Stimulated activated CD4-positive, alpha-beta T cell treated with anti-CD3 and anti-CD28 coated beads, Interleukin-4, amount 100 ng/mL, for 48 hours (primary cell): ENCODE data around the gene SERINC4.

Source experiments
- DNase-seq, 2 donors: peaks; one replicate each; pipeline ENCODE4 v3.0.0-alpha.2; 2020; ENCODE audit warnings: low read depth in 2 of 2

The SERINC4 gene

DNA sequence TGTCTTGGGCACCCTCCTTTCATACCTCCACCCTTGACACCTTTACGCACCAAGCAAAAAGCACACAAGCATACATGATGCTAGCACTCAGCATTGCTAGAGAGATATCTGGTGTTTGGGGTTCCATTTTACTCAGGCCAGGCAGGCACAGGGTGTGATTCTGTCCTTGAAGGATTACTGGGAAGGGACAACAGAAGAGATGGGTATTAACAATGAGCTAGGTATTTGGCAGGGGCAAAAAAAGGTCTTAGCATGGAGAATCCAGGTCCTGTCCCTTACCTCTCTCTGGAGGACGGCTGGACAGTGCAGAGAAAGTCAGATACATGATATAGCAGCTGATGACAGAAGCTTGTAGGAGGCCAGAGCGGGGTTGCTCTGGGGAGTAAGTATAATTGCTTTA lies 3.5 kb downstream of the SERINC4 start:
- no peak for DNase-seq

DNA sequence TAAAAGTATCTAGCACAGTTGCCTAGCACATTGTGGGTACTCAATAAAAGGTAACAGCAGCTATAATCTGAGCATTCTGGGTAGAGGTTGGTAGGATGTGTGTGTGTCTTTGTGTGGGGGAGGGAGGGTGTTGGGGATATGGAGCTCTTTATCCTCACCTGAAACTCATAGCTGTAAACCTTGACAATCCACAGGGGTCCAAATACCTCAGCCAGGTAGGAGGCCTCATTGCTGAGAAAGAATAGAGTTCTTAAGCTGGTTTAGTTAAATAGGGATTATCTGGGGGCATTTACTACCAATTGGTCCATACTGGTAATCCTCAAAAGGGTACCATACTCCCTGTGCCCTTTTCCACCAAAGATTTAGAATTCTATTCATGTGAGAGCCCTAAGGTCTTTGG lies 4.0 kb downstream of the SERINC4 start:
- no peak for DNase-seq

DNA sequence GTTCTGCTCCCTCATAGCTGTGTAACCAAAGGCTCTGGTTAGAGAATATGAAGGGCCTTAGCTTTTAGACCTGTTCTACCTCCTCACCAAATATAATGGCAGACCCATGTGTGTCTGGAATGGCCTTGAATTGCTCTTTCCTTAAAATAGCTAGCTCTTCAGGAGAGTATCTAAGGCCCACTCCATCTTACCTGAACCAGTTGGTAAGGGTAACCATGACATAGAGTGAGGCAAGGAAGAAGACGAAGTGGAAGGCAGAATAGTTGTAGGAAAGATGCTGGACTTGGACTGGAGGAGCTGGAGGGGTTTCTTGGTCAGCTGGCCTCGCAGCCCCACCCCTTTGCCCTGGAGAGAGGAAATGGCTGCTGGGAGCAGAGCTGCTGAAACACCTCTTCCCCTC lies 4.8 kb downstream of the SERINC4 start:
- DNase-seq: no peak

DNA sequence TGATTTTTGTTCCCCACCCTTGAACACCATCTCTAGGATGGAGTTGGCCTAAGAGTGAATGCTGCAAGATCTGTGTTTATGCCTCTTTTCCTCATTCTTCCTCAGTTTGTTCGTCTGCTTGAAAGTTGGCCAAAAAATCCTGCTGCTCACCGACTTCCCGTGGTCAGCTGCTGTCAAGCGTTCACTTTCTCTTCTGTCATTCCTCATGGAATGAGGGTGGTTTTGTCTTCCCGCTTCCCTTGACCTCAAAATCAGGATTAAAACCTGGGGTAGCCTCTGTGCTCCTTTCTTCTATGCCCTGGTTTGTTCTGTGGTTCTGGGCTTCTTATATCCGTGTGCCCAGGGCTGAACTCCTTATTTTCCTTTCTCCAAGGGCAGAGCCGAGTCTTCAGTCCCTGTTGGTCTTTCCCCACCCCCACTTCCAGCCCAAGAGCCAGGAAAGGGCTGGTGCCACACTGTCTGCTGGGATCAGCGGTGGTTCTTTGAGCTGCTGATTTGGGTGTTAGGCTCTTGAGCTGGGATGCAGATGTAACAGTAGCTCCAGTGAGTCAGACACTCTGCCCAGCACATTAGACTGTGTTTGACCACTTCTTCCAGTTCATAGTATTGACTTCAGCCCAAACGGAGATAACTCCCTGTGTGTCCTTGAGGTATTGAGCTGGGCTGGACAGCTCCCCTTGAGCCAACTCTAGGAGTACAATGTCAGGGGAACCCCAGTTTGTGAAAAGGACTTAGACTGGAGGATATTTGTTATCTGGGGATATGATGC lies 5.6 kb downstream of the SERINC4 start:
- no peak for DNase-seq

DNA sequence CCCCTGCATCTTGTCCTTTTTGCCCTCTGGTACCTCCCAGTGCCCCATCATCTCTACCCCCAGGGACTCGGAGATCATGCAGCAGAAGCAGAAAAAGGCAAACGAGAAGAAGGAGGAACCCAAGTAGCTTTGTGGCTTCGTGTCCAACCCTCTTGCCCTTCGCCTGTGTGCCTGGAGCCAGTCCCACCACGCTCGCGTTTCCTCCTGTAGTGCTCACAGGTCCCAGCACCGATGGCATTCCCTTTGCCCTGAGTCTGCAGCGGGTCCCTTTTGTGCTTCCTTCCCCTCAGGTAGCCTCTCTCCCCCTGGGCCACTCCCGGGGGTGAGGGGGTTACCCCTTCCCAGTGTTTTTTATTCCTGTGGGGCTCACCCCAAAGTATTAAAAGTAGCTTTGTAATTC lies 6.4 kb downstream of the SERINC4 start:
- DNase-seq: no peak

DNA sequence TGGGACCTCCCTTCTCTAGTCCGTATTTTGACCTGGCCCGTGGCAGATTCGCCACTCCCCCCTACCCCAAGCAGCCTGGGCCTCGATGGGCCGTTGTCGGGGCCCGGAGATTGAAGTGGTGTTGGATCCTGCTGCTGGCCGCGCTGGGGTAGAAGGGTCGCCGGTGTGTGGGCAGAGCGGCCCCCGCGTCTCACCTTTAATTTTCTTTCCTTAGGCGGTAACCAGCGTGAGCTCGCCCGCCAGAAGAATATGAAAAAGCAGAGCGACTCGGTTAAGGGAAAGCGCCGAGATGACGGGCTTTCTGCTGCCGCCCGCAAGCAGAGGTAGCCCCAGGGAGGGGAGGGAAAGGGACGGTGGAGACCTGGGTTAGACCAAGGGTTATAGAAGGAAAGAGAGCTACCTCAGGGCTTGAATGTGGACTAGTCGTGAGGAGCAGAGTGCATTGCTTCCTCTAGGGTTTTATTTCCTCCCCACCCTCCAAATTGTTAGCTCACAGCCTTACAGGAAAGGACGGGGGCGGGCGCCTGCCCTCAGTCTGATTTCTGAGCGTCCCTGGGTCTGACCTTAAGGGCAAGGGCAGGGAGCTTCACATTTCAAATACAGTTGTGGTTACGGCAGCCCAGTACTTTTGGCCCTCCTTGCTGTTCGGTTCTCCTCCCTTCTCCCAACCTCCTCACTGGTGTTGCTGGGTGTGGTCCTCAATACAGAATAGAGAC lies 7.1 kb downstream of the SERINC4 start:
- DNase-seq: no peak

DNA sequence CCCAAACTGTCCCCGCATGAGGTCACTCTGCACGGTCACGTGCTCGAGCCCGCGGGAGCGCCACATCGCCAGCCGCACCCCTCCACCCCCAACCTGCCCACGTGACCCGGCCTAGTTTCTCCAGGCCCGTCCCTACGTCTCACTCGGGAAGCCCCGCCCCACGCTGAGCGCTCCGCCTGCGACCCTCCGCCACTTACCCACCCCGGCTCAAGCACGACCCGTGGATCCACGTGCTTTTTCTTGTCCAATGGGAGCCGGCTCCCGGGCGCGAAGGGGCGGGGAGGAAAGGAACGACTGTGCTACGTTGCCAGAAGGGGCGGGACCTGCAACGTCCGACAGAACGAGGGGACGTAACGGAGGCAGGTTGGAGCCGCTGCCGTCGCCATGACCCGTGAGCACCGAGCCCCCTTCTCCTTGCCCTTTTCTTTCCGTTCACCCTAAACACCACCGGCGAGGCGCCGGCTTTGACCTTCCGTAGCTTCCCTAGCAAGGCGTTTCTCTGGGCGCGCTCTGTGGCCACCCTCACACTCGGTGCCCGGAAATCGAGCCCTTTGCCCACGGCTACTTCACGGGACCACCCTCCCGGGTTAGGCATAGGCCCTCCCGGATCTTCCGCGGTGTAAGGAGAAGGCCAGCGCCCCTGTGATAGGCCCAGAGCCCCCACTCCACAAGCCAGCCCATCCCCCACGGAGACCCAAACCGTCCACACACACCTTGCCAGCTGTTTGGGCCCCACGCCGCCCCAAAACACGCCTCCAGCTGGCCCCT lies 7.8 kb downstream of the SERINC4 start, which contains the start of gene SERF2:
Gene SERF2, plus strand, starts transcription at position 328 of the 768 bp plus-strand sequence. Its CDS starts 57 bp downstream, at position 385.
- DNase-seq: peak; percentile 100

DNA sequence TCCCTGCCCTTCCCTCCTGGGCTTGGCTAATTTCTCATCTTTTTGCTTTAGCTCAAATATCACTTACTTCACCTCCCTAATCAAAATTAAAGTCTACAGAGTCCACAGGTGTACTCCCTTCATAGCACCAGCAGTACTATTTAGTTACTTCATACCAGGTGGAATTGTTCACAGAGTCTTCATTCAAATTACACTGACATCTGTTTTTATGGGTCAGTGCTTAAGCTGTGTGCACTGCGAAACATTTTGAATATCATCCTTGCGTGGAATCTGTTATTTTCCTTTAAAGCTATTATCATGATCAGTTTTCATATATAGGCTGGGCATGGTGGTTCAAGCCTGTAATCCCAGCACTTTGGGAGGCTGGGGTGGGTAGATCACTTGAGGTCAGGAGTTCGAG lies 10.6 kb downstream of the SERINC4 start:
- DNase-seq: no peak

DNA sequence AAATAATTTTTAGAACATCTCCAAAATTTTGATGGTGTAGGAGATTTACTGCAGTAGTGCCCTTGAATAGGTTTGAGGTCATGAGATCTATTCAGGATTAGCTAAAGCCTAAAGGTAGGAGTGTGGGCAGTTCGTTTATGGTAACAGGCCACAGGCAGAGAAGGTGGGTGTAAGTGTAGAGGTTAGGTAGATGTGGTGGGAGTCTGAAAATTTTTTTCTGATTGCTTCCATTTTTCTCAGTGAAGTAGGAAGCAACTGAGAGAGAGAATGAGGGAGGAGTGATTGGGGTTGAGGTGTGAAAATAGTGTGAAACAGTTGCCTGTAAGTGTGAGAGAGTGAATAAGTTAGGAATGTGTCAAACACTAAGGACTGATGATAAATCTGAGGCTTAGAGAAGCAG lies 21.0 kb downstream of the SERINC4 start:
- DNase-seq: no peak

DNA sequence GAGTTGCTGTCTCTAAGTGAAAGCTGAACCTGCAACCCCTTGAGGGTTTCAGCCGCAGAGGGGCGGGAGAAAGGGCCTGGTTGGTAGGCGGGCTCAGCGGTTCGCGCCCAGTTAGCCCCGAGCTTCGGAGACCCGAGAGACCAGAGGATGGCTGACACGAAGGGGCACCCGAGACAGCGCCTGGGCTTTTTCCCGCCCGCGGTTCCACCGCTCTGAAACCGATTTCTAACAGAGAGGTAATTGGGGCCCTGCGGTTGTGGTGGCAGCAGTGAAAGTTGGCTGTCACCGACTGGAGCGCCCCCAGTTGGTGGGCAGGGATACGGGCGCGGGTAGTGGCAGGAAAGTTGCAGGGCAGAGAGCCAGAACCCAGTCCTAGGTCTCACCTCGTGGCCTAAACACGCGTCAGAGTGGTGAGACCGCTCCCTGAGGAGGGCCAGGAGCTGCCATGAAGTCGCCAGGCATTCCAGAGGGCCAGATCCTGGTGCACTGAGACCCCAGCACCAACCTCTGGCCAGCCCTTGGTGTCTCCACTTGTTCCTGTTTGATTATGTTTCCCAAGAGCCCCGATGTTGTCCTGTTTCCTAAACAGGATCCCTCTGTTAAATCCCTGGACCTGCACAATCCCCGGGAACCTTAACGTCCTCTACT lies 22.6 kb downstream of the SERINC4 start:
- peak; percentile 85 to 86 for DNase-seq

DNA sequence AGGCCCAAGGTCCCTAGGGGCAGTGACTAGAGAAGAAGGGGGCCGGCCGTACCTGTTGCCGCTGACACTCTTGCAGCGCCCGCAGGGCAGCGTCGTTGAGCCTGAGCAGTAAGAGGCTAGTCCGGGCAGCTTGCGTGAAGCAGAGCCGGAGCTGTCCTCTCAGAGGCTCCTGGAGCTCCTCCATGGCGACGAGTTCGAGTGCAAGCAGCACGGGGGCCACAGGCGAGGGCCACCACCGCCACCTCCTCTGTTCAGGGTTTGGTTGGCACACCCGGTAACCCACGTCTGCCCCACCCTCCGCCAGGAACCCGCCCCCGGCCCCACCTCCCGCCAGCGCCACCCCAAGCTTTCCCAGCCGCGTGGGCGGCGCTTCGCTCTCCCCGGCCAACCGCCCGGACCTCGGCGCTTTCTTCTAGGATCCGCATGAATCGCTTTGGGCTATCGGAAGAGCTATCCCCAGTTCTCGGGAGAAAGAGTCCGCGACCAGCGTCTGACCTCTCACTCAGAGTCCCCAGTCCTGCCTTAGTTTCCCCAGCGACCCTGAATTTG lies 23.2 kb downstream of the SERINC4 start, which contains the start of gene ELL3:
Gene ELL3, minus strand, starts transcription at position 249 of the 549 bp plus-strand sequence. Its CDS starts 65 bp downstream, at position 184.
- peak; percentile 71 to 76 for DNase-seq

DNA sequence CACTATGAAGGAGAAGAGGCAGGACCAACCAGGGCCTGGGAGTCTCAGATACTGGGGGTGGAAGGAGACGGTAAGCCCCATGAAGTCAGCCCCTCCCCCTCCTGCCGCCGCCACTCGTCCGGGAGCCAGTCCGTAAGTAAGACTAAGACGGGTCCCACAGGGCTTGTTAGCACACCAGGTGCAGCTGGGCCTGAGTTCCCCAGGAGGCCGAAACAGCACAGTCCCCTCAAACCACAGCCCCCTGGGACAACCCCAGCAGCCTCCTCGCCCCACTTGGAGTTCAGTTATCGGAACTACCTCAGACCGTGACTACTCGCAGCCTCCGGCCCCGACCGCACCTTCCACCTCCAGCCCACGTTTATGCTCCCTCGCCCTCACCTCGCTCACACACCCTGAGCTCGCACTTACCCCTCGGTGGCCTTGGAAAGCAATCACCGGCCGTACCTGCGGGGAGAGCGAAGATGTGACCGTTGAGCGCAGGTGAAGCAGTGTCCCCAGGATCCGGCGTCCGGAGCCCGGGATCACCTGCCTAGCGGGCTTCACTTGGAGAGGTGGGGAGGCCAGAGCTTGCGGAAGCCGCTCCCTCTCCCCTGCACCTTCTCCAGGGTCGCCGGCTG lies 23.8 kb downstream of the SERINC4 start:
- no peak for DNase-seq

DNA sequence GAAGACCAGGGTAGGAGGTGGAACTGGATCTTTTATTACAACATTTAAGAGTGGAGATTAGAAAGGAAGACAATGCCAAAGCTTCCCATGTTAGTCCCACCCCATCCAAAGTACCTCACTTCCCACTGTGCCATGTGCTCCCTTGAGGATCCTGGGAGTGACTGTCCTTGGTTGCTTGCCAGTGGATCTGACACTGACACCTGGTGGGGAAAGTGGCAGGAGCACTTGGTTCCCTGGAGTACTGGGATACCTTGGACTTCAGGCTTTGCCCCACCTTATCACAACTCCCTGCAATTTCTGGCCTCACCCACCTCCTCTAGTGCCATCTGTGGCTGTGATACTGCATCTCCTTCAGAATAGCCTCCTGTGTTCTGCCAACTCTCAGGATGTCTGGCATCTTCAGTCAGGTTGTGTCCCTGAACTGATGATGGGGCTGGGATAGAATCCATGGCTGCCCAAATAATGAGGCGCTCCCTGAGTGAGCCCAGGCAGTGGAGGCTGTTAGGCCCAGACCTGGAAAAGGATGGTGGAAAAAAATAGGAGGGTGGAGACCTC lies 24.5 kb downstream of the SERINC4 start:
- DNase-seq: no peak

DNA sequence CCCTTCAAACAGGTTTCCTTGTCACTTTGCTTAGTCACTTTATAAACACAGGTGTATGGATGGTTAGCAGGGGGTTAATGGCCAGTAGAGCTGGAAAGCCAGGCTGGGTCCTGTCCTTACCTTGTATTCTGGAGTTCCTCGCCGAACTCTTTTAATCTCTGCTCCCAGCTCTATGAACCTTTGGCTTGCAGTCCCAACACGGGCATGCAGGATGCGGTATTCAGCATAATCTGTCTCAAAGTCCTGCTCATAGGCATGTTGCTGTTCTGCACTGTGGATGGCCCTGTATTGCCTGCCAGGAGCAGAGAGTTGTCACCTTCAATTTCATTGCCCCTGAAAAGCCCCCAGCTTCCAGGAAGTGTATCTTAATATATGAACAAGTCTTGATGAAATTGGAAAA lies 26.0 kb downstream of the SERINC4 start:
- no peak for DNase-seq

DNA sequence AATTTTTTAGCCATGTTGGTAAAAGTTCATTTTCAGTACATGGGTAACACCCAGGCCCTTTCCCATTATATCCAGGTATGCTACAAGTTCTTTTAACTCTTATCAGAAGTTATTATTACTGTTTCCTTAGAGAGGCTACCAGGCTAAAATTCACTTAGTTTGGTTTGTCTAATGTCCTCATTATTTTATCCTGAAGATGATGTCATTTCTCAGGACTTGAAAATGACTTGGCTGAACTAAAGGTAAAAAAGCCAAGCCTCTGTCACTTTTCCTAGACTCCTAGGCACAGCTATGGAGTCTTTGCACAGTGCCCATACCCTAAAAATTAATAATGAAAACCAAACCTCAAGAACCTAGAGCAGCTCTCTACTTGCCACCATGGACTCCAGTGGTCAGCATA lies 27.4 kb downstream of the SERINC4 start:
- DNase-seq: no peak

DNA sequence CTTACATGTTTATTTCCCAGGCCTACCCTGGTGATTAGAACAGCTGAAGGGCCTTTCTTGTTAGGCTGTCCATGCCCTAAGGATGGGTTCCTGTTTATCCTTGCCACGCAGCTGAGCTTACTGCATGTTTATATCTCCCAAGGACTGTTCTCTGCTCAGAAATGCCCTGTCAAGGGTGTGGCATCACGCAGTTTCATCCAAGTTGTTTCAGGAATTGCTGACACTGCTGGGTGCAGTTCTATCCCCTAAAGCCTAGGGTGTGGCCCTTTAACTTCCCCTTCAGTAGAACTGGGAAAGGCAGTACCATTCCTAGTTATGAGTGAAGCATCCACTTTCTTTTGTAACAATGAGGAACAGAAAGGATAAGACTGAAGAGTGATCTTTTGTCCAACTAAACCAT lies 28.2 kb downstream of the SERINC4 start:
- no peak for DNase-seq

DNA sequence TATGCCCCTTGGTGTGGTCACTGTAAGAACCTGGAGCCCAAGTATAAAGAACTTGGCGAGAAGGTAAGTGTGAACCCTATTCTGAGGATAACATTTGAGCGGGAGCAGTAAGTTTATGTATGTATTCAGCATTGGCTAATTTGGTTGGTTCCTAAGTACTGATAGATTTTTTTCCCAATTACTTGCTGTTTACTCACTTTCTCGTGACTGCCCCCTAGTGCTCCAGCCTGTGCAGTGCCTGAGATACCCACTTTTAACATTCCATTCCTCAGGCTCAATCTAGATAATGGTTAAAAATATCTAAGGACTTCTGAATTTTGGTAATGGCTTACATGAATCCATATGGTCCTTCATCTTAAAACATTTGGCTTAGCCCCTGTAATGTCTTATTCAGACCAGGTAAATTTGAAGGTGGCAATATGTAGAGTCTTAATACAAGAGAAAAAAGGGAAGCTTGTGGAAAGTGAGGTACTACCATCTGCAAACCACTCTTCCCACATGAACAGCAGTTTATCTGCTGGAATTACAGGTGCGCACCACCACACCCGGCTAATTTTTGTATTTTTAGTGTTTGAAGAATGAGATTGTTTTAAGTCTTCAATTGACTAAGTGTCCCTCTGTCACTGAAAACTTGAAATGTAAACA lies 30.3 kb downstream of the SERINC4 start:
- peak; percentile 46 to 54 for DNase-seq

DNA sequence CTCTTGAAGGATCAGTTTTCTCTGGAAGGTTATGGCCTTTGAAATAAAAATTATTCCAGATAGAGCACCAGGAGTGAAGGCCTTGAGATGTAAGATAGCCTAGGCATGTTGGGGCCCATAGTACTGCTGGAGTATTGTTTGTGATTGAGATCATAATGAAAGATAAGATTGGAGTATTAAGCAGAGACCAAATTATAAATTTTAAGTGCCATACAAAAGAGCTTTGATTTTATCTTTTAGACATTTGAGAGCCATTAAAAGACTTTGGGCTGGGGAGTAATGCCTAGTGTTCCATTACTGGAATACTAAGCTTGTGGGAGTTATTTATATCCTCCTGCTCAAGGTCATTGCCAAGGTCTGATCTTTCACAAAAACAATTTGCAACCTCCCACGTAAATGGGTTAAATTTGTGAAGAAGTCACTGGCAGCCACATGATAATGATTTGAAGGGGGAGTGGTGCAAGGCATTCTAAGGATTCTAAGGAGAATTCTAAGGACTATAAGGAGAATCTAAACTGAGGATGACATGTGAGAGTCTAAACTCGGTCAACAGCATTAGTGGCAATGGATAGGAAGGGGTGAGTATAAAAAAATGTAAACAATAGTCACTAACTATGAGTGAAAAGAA lies 36.1 kb downstream of the SERINC4 start:
- DNase-seq: no peak

DNA sequence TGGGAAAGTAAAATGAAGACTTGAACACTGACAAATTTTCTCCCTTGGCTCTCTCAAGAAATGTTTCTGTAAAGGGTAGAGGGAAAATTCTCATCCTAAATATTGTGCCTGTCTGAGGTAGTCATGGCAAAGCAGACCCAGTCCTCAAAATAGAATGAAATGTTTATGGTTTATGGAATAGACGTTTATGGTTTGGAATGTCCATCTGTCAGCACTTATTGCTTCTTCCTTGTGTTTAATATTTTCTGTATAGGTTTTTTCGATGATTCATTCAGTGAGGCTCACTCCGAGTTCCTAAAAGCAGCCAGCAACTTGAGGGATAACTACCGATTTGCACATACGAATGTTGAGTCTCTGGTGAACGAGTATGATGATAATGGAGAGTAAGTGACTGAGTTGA lies 37.2 kb downstream of the SERINC4 start:
- DNase-seq: no peak

DNA sequence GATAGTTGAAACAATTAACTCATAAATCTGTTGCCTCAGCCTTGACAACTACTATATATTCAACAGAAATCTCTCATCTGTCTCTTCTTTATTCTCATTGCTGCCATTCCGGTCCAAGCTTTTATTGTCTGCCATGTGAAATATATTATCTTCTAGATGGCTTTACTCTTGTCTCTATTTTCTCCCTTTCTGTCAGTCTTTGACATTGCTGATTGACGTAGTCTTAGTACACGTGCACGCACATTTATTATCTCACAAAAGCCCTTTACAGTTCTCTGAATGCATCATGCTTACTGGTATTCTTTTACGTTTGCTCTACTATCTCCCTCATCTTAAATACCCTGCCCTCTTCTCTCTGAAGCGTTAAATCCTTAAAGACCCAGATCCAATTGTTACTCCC lies 48.1 kb downstream of the SERINC4 start:
- DNase-seq: no peak
